Right lung (tissue), 5 donors: ENCODE data around the gene MAD2L2. TPM values are rescaled to one million over a fixed set of nuclear protein-coding genes. Genes with fewer than 3 reads are reported as not detected.
"Not testable (repeated sequence)": the region's sequence is repeated elsewhere in the genome, so short reads cannot be mapped to it uniquely, and the experiment has no call there.

Source experiments
- DNase-seq, 2 donors: peaks; one replicate each; pipeline ENCODE4 v3.0.0-alpha.2; 2013
- polyA plus RNA-seq, 5 donors: library from polyadenylated mRNA; unstranded; fragments of 120-200 nt; gene quantifications; one replicate each; pipeline versions ENCODE4 v1.2.1 to v1.2.3, GENCODE V29; 2013; ENCODE audit warnings: inconsistent platforms in 1 of 5, low replicate concordance in 1 of 5; ENCODE audit not compliant: insufficient read length in 5 of 5, insufficient read depth in 1 of 5

MAD2L2 gene
- polyA plus RNA-seq, 5 donors: 43.0 to 61.5 (median 46.7) TPM

GRCh38 chr1:11654939-11655808 lies 25.8 kb downstream of the MAD2L2 start:
- DNase-seq: no peak

GRCh38 chr1:11654137-11654938 lies 26.6 kb downstream of the MAD2L2 start, which contains the start of the genes FBXO2 and FBXO44:
FBXO2 (minus strand) TSS chr1:11654429; CDS start chr1:11654340, 89 bp downstream.
FBXO44 (plus strand) TSS chr1:11654877; CDS start chr1:11655836, 959 bp downstream.
- DNase-seq: no peak

GRCh38 chr1:11653861-11654136 lies 27.1 kb downstream of the MAD2L2 start:
- no peak for DNase-seq

GRCh38 chr1:11653101-11653860 lies 27.7 kb downstream of the MAD2L2 start:
- no peak for DNase-seq

- no peak for DNase-seq
These were observed 28.7 kb downstream of the MAD2L2 start for GRCh38 chr1:11652203-11652780.

- DNase-seq: no peak
These were observed 29.9 kb downstream of the MAD2L2 start for GRCh38 chr1:11651017-11651416.

- DNase-seq: peak in 1 of 2 donors; percentile 29
These were observed 30.5 kb downstream of the MAD2L2 start for GRCh38 chr1:11650331-11650991.

- DNase-seq: no peak
These were observed 31.2 kb downstream of the MAD2L2 start for GRCh38 chr1:11649624-11650330.

- no peak for DNase-seq
These were observed 31.7 kb downstream of the MAD2L2 start for GRCh38 chr1:11649237-11649623.

- DNase-seq: no peak
These were observed 32.2 kb downstream of the MAD2L2 start for GRCh38 chr1:11648732-11649158.

- no peak for DNase-seq
These were observed 32.9 kb downstream of the MAD2L2 start for GRCh38 chr1:11648039-11648438.

- DNase-seq: no peak
These were observed 33.6 kb downstream of the MAD2L2 start for GRCh38 chr1:11647333-11647732.

- DNase-seq: no peak
These were observed 34.6 kb downstream of the MAD2L2 start for GRCh38 chr1:11646317-11646716.

- DNase-seq: peak in 1 of 2 donors; percentile 32
These were observed 35.2 kb downstream of the MAD2L2 start for GRCh38 chr1:11645670-11646265.

- DNase-seq: no peak
These were observed 35.7 kb downstream of the MAD2L2 start for GRCh38 chr1:11645270-11645669.

- DNase-seq: no peak
These were observed 37.2 kb downstream of the MAD2L2 start for GRCh38 chr1:11643782-11644181.

- DNase-seq: not testable (repeated sequence)
These were observed 38.4 kb downstream of the MAD2L2 start for GRCh38 chr1:11642418-11643017.

- no peak for DNase-seq
These were observed 39.1 kb downstream of the MAD2L2 start for GRCh38 chr1:11641776-11642305.

- DNase-seq: no peak
These were observed 40.0 kb downstream of the MAD2L2 start for GRCh38 chr1:11640944-11641343.
